AG08395 (cell line): ENCODE data around the gene WSB1.

Experiments
- DNase-seq: peaks from one replicate; pipeline ENCODE4 v3.0.0; 2012; ENCODE audit warnings: mixed read lengths, low spot score

WSB1 gene

DNA sequence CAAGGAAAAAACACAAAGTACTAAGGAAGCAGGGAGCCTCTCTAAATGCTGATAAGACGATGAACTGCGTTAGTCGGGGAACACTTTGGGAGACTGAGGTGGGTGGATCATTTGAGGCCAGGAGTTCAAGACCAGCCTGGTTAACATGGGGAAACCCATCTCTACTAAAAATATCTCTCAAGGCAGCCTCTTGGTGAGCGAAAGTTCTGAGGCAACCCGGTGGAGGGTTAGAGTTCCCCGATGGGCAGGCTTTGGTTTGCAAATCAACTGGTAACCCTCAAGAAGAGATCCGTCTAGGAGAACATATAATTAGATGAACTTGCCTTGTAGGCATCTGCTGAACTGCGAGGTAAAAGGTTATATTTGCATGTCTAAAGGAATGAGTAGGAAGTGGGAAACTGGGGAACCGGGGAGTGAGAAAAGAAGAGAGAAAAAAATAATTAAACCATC lies 44.6 kb downstream of the WSB1 start:
- DNase-seq = no peak

DNA sequence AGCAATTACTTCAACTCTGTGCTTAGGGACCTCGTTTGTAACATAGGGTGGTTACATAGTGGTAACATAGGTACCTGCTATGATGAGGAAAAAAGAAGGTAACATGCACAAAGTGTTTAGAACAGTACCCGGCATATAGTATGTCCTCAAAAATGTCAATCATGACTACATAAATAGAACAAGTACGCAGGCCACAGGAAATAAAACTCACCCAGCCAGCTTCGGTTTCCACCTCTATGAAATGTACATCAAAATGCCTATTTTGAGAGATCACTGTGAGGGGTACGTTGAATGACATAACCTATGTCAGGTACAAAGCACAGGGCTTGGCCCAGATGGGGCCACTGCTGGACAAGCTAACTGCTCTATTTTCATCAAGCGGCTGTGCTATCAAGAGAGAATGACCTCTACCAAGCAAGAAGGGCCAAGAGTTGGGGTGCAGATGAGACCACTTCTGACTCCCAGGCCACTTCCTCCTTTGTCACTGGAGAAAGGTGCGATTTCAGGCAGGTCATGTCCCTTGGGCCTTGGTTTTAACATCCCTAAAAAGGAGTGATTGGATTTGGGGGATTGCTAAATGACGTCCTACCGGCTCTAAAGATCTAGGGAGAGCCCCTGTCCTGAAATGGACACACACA lies 45.4 kb downstream of the WSB1 start:
- DNase-seq = no peak

DNA sequence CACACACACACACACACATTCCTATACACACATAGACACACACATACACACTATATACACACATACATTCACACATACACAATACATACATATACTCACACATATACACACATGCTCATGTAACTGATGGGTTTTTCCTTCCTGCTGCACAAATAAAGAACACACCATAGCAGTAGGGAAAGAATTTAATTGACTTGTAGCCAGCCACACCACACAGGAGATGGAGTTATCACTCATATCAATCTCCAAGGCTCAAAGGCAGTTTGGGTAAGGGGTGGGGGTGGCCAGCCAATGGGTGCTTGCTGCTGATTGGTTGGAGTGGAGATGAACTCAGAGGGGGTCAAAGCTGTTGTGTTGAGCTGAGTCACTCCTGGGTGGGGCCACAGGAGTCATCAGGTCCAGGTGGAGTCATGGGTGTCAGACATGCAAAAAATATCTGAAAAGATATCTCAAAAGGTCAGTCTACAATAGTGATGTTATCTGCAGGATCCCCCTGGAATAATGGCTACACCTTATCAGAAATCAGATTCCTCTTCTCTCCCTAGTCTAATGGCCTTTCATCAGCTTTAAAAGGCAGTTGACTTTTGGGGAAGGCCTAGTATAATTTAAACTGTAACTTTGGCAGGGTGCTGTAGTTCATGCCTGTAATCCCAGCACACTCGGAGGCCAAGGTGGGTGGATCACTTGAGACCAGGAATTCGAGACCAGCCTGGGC lies 46.1 kb downstream of the WSB1 start:
- no peak for DNase-seq

DNA sequence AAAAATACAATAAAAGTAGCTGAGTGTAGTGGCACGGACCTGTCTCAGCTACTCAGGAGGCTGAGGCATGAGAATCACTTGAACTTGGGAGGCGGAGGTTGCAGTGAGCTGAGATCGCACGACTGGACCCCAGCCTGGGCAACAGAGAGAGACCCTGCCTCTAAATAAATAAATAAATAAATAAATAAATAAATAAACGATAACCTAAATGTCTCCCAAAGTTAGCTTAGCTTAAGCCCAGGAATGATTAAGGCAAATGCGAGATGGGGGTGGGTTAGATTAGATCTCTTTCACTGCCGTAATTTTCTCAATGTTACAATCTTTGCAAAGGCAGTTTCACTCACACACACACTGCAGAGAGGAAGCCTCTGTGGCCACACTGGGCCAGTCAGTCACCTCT lies 46.7 kb downstream of the WSB1 start:
- no peak for DNase-seq

DNA sequence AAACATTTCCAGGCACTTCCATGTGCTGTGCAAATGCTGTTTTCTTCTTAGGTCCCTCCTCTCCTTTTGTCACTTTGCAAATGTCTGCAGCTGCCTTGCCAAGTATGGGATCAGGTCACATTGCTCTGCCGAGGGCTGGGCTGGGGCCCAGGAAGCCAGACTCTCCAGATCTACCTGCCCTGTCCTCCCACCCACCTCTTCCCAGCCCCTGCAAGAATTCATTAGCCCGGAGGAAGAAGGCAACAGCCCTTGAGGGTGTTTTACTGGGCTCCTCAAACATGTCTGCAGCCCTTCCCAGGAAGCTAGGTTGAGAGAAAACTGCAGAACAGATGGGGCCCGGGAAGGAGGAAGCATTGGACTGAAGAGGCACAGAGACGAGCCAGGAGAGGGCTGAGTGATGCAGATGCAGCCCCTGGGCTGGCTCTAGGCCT lies 47.1 kb downstream of the WSB1 start:
- DNase-seq = no peak

DNA sequence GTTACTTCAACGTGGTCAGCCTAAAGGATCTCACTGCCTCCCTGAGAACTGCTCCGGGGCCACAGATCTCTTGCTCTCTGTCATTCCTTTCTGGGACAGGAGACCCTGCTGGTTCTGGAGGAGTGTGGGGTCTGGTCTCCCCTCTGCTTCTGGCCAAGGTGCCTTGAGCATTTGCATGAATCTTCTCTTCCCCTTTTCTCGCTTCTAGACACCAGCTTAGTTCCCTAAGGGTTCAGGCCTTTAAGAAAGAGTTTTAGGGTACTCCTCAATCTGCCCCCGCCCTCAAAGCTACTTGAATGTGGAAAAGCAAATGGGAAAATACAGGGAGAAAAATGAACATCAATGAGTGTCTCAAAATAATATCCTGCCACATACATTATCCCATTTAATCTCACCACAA lies 48.1 kb downstream of the WSB1 start:
- no peak for DNase-seq

DNA sequence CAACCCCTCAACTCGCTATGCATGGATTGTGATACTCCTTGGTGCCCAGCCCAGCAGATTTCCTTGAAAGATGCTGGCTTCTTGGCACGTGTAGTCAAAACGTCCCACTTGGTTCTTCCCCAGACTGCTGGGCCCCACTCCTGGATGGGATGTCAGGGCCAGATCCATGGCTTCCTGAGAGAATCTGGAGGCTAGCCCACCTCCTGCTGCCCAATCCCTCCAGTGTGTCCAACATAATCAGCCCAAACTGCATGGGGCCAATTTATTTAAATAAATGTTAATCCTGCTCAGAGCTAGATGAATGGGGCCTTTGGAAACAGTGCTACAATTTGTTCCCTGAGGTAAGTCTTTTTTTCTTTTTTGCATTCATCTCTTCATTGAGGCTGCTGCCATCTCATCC lies 49.4 kb downstream of the WSB1 start:
- DNase-seq = no peak

DNA sequence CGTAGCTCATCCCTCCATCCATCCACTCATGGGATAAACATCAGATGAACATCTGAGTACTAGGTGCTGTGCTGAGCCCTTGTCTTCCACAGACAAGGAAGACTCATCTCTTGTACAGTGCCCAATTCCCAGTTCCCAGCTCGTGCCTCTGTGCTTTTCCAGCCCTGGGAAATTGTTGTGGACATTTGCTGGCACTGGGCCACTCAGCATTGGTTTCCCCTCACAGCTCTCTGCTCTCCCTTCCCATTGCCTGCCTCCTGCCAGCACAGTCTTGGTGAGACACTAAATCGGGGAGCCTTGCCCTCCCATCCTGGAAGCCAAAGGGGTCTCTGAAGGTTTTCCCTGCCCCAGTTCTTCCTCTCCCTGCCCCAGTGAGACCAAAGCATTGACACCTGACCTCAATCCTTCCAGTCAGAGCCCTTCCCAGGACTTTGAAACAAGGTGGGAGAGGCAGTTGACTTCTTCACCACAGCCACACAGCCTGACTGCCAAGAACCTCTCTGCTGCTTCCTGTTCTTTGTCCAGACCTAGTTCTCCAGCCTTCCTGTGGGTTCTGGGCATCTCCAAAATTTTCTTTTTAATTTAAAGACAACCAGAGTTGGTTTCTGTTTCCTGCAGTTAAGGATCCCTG lies 50.2 kb downstream of the WSB1 start:
- DNase-seq = no peak

DNA sequence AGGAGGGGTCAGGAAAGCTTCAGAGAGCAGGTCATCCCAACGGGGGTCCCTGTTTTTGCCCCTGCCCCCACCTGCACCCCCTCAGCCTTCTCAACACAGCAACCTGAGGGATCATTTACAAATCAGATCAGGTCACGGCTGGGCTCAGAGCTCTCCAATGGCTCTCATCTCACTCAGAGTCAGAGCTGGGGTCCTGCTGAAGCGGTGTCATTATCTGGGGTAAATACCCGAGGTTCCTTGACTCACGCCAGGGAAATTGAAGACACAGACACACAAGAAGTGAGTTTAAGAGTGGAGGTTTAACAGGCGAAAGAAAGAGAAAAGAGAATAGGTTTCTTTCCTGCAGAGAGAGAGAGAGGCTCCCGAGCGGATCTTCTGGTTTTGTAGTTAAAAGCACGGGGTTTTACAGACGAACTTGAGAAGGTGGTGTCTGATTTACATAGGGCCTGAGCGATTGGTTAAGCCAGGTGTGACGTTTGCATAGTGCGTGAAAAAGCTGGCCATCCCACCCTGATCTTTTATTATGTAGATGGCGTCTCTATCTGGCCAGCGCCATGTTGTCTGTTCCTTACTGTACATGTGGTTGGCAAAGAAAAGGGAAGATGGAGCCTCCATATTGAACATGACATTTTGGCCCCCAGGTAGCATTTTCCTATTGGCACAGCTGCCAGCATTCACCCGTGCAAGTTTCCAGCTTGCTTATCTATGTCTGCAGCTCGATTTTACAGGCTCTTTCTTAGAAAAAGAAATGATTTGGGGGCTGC lies 51.4 kb downstream of the WSB1 start:
- no peak for DNase-seq

DNA sequence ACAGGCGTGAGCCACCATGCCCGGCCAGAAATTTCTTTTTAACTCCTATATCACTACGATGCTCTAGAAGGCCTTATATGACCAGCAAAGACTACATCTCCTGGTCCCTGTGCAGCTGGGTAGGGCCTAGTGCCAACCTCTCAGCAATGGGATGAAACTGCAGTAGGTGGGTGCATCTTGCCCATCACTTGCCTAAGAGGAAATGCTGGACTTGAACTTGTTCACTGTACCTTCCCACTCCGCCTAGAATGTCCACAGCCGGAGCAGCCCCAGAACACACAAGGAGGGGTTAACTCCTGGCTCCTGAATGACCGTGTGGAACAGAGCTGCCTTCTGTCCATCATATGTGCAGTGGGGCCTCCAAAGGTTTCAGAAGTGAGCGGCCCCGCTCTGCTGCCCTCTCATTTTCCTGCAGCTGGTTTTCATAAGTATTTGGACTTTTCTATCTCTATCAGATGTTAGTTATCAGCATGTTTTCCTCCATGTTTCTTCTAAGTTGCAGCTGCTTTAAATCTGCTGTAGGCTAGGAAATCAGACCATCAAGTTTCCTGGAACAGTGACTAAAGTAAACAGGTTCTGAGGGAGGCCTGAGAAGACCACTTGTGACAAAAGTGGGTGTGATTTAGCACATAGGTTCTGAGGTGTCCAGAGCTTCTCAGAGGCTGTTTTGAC lies 52.5 kb downstream of the WSB1 start:
- no peak for DNase-seq

DNA sequence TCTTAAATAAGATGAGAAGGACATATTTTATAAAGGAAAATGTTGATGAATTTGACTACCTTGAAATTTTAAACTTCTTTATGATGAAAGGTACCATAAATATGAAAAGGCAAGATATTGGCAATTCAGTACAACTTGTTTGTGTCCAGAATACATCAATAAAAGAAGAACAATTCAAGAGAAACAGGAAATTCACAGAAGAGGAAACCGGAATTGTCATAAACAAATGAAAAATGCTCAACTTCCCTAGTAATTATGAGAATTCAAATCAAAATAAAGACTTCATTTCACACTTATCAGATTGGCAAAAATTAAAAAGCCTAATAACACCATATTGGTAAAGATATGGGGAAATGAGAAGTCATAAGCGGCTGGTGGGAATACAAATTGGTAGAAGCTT lies 54.3 kb downstream of the WSB1 start:
- DNase-seq = no peak

DNA sequence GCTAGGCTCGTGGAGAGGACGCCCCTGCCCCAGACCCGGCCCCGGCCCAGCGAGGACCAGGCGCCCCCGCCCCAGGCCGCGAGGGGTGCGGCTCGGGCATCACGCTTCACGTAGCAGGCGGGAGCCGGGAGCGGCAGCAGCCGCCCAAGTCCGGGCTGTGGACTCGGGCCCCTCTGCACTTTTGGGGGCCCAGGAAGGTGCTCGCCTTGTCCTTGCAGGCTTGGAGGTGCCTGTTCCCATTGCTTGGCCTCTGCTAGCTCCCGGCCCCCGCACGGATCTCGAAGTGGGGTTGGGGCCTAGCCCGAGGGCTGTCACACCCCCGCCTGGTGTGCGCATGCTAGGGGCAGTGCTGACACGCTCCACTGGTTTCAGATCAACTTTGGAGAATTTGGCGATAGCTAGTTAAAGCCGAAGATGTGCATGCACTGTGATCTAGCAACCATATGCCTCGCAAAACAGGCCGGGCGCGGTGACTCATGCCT lies 55.7 kb downstream of the WSB1 start:
- no peak for DNase-seq

DNA sequence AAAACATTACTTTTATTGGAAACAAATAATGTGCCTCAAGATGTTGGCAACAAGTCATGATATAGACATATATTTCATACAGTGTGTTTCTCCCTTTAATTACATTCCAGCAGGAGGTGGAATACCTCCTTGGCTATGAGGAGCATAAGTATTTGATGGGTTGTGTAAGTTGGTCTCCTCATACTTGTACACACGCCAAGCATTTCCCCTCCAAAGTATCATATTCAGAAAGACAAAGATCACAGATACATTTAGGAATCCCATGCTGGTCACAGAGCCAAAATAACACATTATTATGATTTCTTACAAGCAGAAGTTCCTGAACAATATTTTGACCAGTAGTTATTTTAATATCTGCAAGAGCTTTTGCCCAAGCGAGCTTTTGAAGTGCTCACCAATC lies 57.8 kb downstream of the WSB1 start:
- DNase-seq = no peak

DNA sequence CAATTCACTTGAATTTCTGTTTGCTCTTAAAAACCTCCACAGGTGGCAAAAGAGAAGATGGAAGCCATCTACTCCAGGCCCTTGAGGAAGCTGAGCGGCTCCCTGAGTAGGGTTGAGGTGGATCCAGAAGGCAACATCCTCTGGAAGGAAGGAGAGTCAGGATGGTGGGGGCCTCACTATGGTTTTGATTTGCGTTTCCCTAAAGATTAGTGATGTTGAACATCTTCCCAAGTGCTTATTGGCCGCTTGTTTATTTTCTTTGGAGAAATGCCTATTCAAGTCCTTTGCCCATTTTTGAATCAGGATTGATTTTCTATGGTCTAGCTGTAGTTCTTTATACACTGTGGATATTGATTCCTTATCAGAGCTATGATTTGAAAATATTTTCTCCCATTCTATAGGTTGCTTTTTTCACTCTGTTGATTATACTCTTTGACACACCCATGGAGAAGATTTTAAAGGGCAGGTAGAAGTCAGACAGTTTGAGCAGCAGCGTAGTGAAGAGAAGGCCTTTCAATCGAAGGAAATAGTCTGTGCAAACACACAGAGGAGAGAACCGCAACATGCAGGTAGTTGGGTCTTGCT lies 58.6 kb downstream of the WSB1 start:
- DNase-seq = no peak

DNA sequence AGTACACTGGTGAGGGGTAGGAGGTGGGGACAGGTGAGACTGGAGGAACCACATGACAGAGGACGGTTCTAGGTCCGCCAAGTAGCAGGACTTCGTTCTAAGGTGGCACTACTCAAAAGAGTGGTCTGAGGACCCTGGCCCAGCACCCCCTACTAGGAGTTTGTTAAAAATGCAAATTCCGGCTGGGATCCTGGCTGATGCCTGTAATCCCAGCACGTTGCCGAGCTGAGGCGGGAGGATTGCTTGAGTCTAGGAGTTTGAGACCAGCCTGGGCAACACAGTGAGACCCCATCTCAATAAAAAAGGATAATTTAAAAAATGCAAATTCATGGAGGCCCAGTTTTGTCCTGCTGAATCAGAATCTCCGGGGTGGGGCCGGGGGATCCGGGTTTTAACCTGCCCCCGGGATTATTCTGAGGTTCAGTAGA lies 59.1 kb downstream of the WSB1 start:
- no peak for DNase-seq

DNA sequence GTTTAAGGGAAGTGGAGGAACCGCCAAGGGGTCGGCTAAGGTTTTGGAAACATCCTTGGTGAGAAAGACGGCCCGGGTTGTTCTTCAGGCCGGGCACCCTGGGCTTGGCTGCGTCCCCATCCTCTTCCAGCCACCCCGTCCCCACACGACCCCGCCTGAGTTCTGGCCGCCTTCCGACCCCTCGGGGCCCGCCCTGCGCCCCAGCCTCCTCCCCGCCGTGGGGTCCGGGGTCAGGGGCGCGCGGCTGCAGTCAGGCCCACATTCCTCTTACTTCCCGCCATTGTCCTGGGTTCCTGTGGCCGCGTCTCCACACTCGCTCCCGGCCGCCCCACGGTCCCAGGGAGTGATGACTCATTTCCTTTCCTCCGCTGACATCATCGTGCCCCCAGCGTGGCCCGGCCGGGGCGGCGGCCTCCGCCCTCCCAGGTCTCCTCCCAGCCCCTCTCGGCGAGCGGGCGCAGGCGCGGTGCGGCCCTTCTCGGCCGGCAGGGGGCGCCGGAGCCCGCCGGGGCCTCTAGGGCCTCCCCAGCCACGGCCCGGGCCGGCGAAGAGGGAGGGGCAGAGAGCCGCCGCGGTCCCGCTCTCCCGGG lies 59.6 kb downstream of the WSB1 start:
- peak; percentile 99 for DNase-seq

DNA sequence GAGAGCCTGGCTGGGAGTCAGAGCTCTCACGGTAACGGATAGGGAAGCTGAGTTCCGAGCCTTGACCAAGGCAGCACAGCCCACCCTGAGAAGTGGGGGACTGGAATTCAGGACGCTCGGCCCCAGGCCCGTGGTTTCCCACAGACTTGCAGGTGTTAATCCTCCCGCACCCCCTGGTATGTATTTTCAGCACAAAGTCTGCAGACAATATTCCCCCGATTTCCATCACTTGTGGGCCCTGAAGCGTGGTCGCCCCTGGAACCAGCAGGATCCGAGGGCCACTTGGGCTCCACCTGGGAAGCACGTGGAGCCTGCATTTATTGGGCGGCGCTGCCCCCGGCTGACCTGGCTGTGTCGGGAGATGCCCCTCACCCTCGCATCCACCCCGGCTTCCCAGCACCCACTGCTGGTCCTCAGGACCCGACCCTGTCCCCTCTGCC lies 60.2 kb downstream of the WSB1 start:
- DNase-seq = no peak

DNA sequence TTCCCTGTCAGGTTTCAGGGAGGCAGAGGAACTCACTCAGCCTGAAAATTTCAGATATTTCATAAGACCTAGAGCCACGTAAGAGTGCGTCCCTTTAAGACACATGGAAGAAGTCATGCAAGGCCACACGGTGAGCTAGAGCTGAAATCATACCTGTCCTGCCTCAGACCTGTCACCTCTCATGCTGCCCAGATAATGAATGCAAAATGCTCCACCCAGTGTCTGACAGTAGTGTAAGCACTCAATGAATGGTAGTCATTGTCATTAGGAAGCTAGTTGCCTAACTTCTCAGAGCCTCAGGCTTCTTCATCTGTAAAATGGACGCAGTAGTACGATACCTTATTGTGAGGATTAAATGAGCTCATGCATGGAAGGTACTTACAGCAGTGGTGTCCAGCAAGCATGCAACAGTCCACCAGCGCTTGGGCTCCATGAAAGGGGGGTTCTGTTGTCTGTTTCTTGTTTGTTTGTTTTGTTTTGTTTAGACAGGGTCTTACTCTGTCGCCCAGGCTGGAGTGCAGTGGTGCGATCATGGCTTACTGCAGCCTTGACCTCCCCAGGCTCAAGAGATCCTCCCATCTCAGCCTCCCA lies 60.7 kb downstream of the WSB1 start:
- no peak for DNase-seq

DNA sequence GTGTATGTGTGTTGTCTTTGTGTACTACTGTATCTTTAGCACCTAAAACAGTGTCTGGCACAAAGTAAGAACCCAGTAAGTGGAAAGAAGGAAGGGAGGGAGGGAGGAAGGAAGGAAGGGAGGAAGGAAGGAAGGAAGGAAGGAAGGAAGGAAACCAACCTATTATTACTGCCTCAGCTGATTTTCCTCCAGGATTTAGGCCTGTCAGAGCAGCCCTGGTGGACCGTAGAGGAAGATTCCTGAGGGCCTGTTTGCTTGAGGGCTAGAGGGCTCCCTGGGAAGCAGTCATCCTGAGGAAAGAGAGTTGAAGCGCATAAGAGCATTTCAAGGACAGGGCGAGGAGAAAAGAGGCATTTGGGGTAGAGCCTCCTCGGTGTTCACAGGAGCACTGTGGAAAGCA lies 61.5 kb downstream of the WSB1 start:
- no peak for DNase-seq

DNA sequence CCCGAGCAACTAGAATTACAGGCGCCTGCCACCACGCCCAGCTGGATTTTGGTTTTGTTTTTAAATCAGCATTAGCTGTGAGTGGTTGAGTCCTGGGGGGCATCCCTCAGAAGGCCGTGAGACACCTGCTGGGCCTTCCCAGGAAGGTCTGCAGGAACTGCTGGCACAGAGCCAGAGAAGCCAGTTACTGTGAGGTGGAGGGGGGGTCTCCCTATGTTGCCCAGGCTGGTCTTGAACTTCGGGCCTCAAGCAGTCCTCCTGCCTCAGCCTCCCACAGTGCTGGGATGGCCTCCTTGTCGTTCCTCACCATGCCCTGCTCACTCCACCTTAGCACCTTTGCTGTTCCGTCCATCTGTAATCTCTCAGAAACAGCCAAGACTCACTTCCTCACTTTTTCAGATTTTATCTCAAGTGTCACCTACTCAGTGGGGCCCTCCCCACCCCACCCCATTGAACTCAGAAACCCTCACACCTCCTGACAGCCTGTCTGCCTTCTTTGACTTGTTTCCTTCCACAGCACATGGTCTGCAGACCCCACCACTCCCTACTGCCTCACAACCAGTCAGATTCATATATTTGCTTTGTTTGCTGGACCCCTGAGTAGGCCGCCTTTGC lies 62.3 kb downstream of the WSB1 start:
- no peak for DNase-seq
